ENCODE data around the gene CXCR2. TPM values are rescaled to one million over a fixed set of nuclear protein-coding genes. Genes with fewer than 3 reads are reported as not detected.

Gene CXCR2
- total RNA-seq, 1 experiment from 2014 or later: not detected

GRCh38 chr2:218079943-218080913, 45.6 kb upstream of the CXCR2 start:
- Histone ChIP-seq H3K4me3 (no peak overlapping the region), H3F3A (ENCODE audit: insufficient read depth, low read depth) (no peaks in the 10 kb centered on the region), H2AFZ (no peak overlapping the region), H3K4me2 (no peak overlapping the region), H3K9me2 (ENCODE audit: insufficient read depth) (no peaks in the 10 kb centered on the region), H4K20me1 (ENCODE audit: insufficient read depth) (no peaks in the 10 kb centered on the region), H3K4me1 (replicated peaks; ENCODE audit: insufficient read depth) (no peaks in the 10 kb centered on the region), H3K9me3 (ENCODE audit: insufficient read depth, low read depth) (no peaks in the 10 kb centered on the region), H3K79me2 (ENCODE audit: low read depth) (no peaks in the 10 kb centered on the region), H3K27ac (no peak overlapping the region), H3K36me3 (ENCODE audit: low read depth) (no peaks in the 10 kb centered on the region), H3K27me3 (ENCODE audit: insufficient read depth, low read depth) (peaks cover 4% of the 10 kb centered on the region; the same call in 1 of the 2 replicates)
- no TSS peak for BruUV-seq (replicated peaks)
- no peak for TF ChIP-seq EZH2 (IDR thresholded peaks at IDR 0.05; ENCODE audit: low read depth)
- TF ChIP-seq CTCF (conservative IDR thresholded peaks at IDR 0.05): no peak
- intact Hi-C loops (cut with micrococcal nuclease; ENCODE audit: unreplicated experiment): no loop called here
- no peak for DNase-seq
- ChIA-PET CTCF (interaction anchor here (0.5 kb wide), 1 partner anchor 757 kb away, joined by 3 read pairs; no protein-coding TSS in a partner anchor), POLR2A (ENCODE audit: unreplicated experiment) (interaction anchor here (0.9 kb wide), 1 partner anchor 253 kb away, joined by 3 read pairs; no protein-coding TSS in a partner anchor)

GRCh38 chr2:218081063-218081462, 44.8 kb upstream of the CXCR2 start:
- no peak overlapping the region for H3K4me3 ChIP-seq
- no peak overlapping the region for H2AFZ ChIP-seq
- no peaks in the 10 kb centered on the region for H3K36me3 ChIP-seq (ENCODE audit: low read depth)
- DNase-seq: no peak
- no peaks in the 10 kb centered on the region for H3K79me2 ChIP-seq (ENCODE audit: low read depth)
- H3K9me3 ChIP-seq (ENCODE audit: insufficient read depth, low read depth): no peaks in the 10 kb centered on the region; the same call in 1 of the 2 replicates
- no peaks in the 10 kb centered on the region for H4K20me1 ChIP-seq (ENCODE audit: insufficient read depth)
- no peaks in the 10 kb centered on the region for H3F3A ChIP-seq (ENCODE audit: insufficient read depth, low read depth)
- no peaks in the 10 kb centered on the region for H3K9me2 ChIP-seq (ENCODE audit: insufficient read depth)
- intact Hi-C loops (cut with micrococcal nuclease; ENCODE audit: unreplicated experiment): no loop called here
- no peaks in the 10 kb centered on the region for H3K27me3 ChIP-seq (ENCODE audit: insufficient read depth, low read depth)
- BruUV-seq (replicated peaks): no TSS peak
- no peak for TF ChIP-seq EZH2 (IDR thresholded peaks at IDR 0.05; ENCODE audit: low read depth)
- ChIA-PET CTCF (interaction anchor here (0.5 kb wide), 1 partner anchor 758 kb away, joined by 3 read pairs; no protein-coding TSS in a partner anchor), POLR2A (ENCODE audit: unreplicated experiment) (no interaction called here)
- H3K4me2 ChIP-seq: no peak overlapping the region
- no peaks in the 10 kb centered on the region for H3K4me1 ChIP-seq (replicated peaks; ENCODE audit: insufficient read depth)
- H3K27ac ChIP-seq: no peak overlapping the region

GRCh38 chr2:218081695-218082094, 44.1 kb upstream of the CXCR2 start:
- H3K9me2 ChIP-seq (ENCODE audit: insufficient read depth): no peaks in the 10 kb centered on the region
- H3K79me2 ChIP-seq (ENCODE audit: low read depth): no peaks in the 10 kb centered on the region
- H2AFZ ChIP-seq: no peak overlapping the region
- no peak overlapping the region for H3K4me3 ChIP-seq
- no peaks in the 10 kb centered on the region for H3K4me1 ChIP-seq (replicated peaks; ENCODE audit: insufficient read depth)
- TF ChIP-seq EZH2 (IDR thresholded peaks at IDR 0.05; ENCODE audit: low read depth): no peak
- no peak for TF ChIP-seq CTCF (conservative IDR thresholded peaks at IDR 0.05)
- intact Hi-C loops (cut with micrococcal nuclease; ENCODE audit: unreplicated experiment): no loop called here
- BruUV-seq (replicated peaks): no TSS peak
- no peaks in the 10 kb centered on the region for H3K36me3 ChIP-seq (ENCODE audit: low read depth)
- ChIA-PET CTCF (no interaction called here), POLR2A (ENCODE audit: unreplicated experiment) (no interaction called here)
- no peak for DNase-seq
- H3K4me2 ChIP-seq: no peak overlapping the region
- H3K9me3 ChIP-seq (ENCODE audit: insufficient read depth, low read depth): no peaks in the 10 kb centered on the region; the same call in 1 of the 2 replicates
- no peaks in the 10 kb centered on the region for H3K27me3 ChIP-seq (ENCODE audit: insufficient read depth, low read depth)
- H3F3A ChIP-seq (ENCODE audit: insufficient read depth, low read depth): no peaks in the 10 kb centered on the region
- H4K20me1 ChIP-seq (ENCODE audit: insufficient read depth): no peaks in the 10 kb centered on the region
- H3K27ac ChIP-seq: no peak overlapping the region

Measured in PC-9 (cell line).